ENCODE measurements around the gene ALG1. TPM values are rescaled to one million over a fixed set of nuclear protein-coding genes. Genes with fewer than 3 reads are reported as not detected.
"Not testable (repeated sequence)": the region's sequence is repeated elsewhere in the genome, so short reads cannot be mapped to it uniquely, and the experiment has no call there.

ALG1 gene
- total RNA-seq, 1 donor = 41.9 TPM

DNA sequence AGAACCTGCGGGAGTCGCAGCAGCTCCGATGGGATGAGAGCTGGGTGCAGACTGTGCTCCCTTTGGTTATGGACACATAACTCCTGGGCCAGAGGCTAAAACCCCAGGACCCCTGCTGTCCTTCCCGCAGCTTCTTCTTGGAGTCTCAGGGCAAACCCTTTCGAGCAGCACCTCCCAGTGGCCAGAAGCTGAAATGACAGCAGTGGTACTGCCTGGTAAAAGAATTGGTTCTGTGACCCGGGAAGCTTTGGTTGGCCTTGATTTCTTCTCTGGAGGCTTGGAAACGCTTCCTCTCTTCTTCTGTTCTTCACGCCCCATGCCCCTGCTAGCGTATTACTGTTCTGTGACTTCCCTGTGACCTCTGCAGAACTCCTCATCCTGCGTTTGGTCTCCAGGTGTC, 13.2 kb downstream of the ALG1 start:
- peak; percentile 48 for DNase-seq (ENCODE audit: low read depth)
- H3K4me3 ChIP-seq (ENCODE audit: low read depth, low read length) = not testable (repeated sequence)
- TF ChIP-seq CTCF (IDR thresholded peaks at IDR 0.05; ENCODE audit: insufficient read depth, low read depth, low read length) = peak; percentile 69

- not testable (repeated sequence) for DNase-seq (ENCODE audit: low read depth); H3K4me3 ChIP-seq (ENCODE audit: low read depth, low read length)
These were observed 14.1 kb downstream of the ALG1 start for GRCh38 chr16:5085716-5086115.

- not testable (repeated sequence) for H3K4me3 ChIP-seq (ENCODE audit: low read depth, low read length); DNase-seq (ENCODE audit: low read depth)
These were observed 16.6 kb downstream of the ALG1 start for GRCh38 chr16:5088086-5088790.

GRCh38 chr16:5088936-5089335, 17.3 kb downstream of the ALG1 start:
- H3K4me3 ChIP-seq (ENCODE audit: low read depth, low read length); DNase-seq (ENCODE audit: low read depth): not testable (repeated sequence)

DNA sequence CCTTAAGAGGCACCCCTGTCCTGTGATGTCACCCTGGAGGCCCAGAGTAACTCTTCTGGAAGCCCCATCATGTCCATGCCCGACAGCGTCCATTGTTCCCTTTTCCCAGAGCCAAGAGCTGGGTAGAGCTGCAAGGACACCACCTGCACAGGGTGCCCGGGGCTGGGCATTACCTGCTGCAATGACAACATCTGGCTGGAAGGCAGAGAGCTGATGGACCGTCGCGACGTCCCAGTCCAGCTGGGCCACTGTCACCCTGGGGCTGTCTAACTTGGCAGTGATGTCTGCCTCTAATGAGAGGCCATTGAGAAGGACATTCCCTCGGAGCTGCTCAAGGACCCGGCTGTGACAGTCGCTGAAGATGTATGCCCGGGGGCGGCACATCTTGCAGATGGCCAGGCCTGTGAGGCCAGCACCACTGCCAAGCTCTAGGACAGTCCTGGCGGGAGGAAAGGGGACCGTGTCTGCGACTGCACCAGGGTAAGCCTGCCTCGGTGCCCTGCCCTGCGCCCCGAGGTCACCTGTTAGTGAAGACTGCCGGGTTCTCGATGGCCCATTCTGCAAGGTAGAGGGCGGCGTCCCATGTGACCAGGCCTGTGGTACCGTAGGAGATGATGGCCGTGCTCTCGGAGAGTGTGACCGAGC, 18.4 kb downstream of the ALG1 start:
- not testable (repeated sequence) for DNase-seq (ENCODE audit: low read depth); H3K4me3 ChIP-seq (ENCODE audit: low read depth, low read length)

DNA sequence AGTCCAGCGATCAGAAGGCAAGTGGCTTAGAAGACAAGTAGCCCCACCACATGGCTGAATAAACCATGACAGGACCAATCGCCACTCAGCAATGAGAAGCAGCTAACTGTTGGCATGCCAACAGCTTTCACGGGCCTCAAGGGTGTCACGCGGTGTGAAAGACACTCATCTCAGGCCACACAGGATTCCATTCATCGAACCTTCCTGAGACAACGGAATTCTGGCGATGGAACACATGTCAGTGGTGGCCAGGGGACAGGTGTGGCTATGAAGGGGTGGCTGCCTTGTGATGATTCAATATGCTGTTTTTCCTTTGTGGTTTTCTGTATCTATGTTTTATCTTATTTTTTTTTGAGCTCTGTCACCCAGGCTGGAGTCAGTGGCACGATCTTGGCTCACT, 18.9 kb downstream of the ALG1 start:
- DNase-seq (ENCODE audit: low read depth); H3K4me3 ChIP-seq (ENCODE audit: low read depth, low read length): not testable (repeated sequence)

DNA sequence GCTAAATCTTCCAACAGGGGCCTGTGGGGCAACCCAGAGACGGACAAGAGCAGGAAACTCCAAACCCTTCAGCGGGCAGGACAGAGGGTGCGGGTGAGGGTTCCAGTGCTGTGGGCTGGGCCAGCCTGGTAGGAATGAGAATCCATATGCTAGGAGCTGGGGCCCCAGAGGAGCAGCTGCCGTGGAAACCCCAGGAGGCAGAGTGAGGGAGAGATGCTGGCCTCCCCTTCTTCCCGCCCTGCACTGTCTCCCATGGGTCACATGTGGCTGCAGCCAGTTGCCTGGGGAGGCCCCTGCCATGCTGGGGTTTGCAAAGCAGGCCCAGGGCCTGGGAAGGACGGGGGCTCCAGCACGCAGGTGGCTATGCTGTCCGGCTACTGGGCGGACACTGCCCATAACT, 21.4 kb downstream of the ALG1 start:
- not testable (repeated sequence) for H3K4me3 ChIP-seq (ENCODE audit: low read depth, low read length); DNase-seq (ENCODE audit: low read depth)

- not testable (repeated sequence) for DNase-seq (ENCODE audit: low read depth); H3K4me3 ChIP-seq (ENCODE audit: low read depth, low read length)
These were observed 22.1 kb downstream of the ALG1 start for GRCh38 chr16:5093746-5094145.

DNA sequence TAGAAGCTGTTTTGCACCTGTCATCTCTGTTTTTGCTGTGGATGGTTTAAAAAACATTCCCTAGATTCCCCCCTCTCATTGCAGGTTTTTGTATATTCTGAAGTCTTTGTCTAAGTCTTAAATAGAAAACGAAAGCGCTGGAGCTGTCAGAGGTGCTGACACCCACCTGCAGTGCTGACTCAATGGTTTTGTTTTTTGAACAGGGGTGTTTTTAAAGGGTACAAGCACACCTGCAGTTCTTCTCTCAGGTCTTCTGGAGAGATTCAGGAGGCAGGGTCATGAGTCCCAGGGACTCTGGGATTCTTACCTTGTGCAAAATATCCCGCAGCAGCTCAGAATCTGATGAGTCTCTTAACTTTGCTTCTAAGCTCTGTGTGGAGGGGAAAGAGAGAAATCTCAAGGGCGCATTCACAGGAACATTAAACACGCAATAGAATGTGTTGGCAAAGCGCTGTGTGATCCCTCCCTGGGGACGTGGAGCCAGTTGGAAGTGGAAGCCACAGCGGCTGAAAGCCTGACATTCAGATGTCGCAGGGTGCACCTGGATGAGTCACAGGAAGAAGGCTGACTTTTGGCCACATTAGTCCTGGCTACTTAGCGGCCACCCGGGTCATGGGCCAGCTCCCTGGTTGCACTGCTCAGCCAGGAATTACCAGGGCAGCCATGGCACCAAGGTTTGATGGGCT, 23.6 kb downstream of the ALG1 start:
- not testable (repeated sequence) for H3K4me3 ChIP-seq (ENCODE audit: low read depth, low read length); DNase-seq (ENCODE audit: low read depth)

DNA sequence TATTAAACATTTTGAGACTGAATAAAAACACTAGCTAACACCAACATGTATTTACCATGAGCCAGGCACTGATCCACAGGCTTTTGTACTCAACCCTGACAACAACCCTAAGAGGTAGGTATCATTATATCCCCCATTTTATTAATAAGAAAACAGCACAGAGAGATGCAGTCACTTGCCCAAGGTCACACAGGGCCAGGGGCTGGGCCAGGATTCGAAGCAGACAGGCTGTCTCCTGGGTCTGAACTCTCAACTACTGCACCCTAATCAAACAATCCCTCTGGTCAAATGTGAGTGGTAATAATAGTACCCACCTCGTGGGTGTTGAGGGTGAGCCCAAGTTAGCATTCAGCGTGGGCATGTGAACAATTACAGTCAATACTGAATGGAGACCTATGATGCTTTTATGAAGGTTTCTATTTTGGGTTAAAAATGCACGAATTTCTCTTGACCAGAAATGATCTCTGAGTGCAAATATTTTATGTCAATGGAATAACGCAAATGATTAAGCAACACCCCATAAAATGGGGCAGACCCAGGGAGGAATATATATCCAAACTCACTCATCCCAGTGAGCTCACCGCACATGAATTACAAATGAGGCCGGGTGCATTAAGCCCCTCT, 24.9 kb downstream of the ALG1 start:
- H3K4me3 ChIP-seq (ENCODE audit: low read depth, low read length) = peak overlapping the region; percentile 56
- DNase-seq (ENCODE audit: low read depth) = peak; percentile 18

DNA sequence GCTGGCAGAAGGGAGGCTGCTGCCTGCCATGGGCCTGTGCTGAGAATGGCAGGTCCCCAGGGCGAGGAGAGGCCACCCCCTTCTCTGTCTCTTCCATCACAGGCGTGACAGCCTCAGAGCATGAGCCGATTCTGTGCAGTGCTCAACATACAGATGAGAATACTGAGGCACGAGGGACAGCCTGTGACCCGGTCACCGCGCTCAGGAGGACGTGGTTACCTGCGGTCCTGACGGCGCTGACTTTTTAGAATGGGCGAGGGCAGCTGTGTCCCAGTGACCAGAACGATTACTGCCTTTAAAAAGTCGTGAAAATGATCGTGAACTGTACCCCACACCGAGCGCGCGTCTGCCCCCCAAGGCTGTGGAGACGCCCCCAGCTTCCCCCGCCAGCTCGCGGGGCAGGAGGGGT, 25.4 kb downstream of the ALG1 start:
- DNase-seq (ENCODE audit: low read depth) = not testable (repeated sequence)
- H3K4me3 ChIP-seq (ENCODE audit: low read depth, low read length) = peak overlapping the region; percentile 56

GRCh38 chr16:5097470-5098220, 26.0 kb downstream of the ALG1 start, which contains the start of gene EEF2KMT:
Gene EEF2KMT, minus strand, starts transcription at chr16:5097795. Its CDS starts 56 bp downstream, at chr16:5097739.
- H3K4me3 ChIP-seq (ENCODE audit: low read depth, low read length) = peak within 1 kb of the TSS; percentile 64

GRCh38 chr16:5098221-5099159, 26.8 kb downstream of the ALG1 start:
- peak overlapping the region; percentile 64 for H3K4me3 ChIP-seq (ENCODE audit: low read depth, low read length)
- peak; percentile 57 for DNase-seq (ENCODE audit: low read depth)

More at GRCh38 chr16:5097470-5098220, 26.0 kb downstream of the ALG1 start, which contains the start of gene EEF2KMT:
- DNase-seq (ENCODE audit: low read depth) = peak; percentile 100

DNA sequence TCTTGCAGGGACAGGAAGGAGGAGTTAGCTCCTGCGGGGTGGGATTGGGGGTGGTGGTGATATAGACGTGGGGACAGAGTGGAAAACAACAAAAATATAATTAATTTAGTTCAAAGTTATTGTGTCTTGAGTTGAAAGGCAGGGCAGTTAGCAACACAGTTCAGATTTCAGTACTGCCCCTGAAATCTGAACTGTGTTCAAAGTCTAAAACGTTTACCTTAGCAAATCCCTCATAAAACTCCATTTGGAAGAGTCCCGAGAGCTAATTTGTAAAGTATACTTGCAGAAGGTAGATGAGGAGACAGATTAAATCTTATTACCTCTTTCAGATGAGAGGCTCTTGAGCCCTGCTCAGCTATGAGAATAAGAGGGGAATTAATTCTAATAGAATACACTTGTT, 27.5 kb downstream of the ALG1 start:
- not testable (repeated sequence) for H3K4me3 ChIP-seq (ENCODE audit: low read depth, low read length); DNase-seq (ENCODE audit: low read depth)

DNA sequence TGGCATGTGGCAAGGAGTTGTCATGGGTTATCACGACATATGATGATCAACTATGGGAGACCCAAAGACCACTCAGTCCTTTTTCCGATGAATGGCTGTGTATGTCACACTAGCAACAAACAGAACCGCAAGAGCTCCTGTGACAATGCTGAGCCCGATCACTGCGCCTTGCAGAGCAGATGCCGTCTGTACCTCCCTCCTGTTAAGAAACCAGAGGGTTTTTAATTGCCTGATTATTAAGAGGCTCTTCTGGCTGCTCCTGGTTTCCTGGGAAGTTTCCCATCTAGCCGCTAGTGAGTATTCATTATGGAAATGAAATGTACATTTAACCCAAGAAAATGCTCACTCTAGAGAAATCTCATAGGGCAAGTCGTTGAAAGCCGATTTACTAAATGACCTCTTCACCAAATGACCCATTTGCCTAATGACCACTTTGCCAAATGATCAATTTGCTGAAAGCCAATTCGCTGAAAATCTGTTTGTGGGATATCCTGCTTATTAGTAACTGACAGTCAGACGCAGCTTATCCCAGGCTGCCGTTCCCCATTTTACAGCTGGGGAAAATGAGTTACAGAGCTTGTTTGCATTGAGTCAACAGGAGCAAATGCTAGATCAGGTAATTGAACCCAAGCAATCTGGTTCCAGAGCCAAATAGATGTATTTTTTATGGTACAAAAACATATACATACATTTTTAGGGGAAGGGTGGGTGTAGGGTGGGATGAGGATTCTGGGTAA, 31.8 kb downstream of the ALG1 start:
- H3K4me3 ChIP-seq (ENCODE audit: low read depth, low read length); DNase-seq (ENCODE audit: low read depth): not testable (repeated sequence)

All from fibroblast of villous mesenchyme (primary cell).